Astrocyte (in vitro differentiated cells and primary cell): ENCODE measurements around the gene BTBD8.

ENCODE experiments used
- EZH2 ChIP-seq: IDR thresholded peaks from 2 replicates; pipeline ENCODE4 v1.6.1; 2012; ENCODE audit warnings: mild to moderate bottlenecking, low read length, inconsistent platforms; ENCODE audit not compliant: insufficient read depth
- TF ChIP-seq, protein P1 (sequence below): IDR thresholded peaks from 2 replicates; pipeline ENCODE4 v1.5.1; 2011; ENCODE audit warnings: low read depth, mild to moderate bottlenecking, inconsistent platforms, low read length, moderate library complexity; ENCODE audit not compliant: insufficient read depth

DNA sequence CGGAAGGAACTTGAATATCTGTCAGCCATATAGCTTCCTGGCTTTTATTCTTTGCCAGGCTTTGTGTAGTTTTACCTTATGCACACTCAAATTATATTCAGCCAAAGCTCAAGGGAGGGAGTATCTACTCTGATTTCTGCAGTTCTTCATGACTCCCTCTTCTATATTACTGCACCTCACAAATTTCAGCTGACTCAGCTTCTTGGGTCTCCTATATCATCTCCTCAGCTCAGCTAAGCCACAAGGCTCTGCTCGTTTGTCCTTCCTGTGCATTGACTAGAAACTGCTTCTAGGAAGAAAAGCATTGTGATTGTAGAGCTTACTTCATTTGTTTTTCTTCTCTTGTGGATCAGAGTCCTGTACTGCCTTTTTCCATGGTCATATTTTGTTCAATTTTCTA, 37.4 kb downstream of the BTBD8 start:
- no peak for TF ChIP-seq EZH2
- TF ChIP-seq, protein P1, sequence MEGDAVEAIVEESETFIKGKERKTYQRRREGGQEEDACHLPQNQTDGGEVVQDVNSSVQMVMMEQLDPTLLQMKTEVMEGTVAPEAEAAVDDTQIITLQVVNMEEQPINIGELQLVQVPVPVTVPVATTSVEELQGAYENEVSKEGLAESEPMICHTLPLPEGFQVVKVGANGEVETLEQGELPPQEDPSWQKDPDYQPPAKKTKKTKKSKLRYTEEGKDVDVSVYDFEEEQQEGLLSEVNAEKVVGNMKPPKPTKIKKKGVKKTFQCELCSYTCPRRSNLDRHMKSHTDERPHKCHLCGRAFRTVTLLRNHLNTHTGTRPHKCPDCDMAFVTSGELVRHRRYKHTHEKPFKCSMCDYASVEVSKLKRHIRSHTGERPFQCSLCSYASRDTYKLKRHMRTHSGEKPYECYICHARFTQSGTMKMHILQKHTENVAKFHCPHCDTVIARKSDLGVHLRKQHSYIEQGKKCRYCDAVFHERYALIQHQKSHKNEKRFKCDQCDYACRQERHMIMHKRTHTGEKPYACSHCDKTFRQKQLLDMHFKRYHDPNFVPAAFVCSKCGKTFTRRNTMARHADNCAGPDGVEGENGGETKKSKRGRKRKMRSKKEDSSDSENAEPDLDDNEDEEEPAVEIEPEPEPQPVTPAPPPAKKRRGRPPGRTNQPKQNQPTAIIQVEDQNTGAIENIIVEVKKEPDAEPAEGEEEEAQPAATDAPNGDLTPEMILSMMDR = no peak
